ENCODE data around the gene PCDH7.

The PCDH7 gene

GRCh38 chr4:30696191-30696590 is 24.0 kb upstream of the PCDH7 start:
- H3K9me3 ChIP-seq (ENCODE audit: control insufficient read depth, insufficient read depth, low read depth, low read length) = no peaks in the 10 kb centered on the region
- H3K4me3 ChIP-seq (ENCODE audit: low read depth, low read length) = no peak overlapping the region
- H3K36me3 ChIP-seq (ENCODE audit: control insufficient read depth in 2 of 2, insufficient read depth in 1 of 2, low read length in 2 of 2) = no peaks in the 10 kb centered on the region
- no peak overlapping the region for H3K27ac ChIP-seq (ENCODE audit: extremely low read depth, low read depth, low read length)
- no peaks in the 10 kb centered on the region for H3K4me1 ChIP-seq (ENCODE audit: control insufficient read depth, insufficient read depth, low read length)
- TF ChIP-seq, protein P1, sequence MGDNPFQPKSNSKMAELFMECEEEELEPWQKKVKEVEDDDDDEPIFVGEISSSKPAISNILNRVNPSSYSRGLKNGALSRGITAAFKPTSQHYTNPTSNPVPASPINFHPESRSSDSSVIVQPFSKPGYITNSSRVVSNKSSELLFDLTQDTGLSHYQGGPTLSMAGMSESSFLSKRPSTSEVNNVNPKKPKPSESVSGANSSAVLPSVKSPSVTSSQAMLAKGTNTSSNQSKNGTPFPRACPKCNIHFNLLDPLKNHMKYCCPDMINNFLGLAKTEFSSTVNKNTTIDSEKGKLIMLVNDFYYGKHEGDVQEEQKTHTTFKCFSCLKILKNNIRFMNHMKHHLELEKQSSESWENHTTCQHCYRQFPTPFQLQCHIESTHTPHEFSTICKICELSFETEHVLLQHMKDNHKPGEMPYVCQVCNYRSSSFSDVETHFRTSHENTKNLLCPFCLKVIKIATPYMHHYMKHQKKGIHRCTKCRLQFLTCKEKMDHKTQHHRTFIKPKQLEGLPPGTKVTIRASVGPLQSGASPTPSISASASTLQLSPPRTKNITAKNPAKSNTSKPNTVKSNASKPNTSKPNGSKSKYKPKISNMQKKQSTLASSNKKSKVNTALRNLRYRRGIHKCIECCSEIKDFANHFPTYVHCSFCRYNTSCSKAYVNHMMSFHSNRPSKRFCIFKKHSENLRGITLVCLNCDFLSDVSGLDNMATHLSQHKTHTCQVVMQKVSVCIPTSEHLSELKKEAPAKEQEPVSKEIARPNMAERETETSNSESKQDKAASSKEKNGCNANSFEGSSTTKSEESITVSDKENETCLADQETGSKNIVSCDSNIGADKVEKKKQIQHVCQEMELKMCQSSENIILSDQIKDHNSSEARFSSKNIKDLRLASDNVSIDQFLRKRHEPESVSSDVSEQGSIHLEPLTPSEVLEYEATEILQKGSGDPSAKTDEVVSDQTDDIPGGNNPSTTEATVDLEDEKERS (tag by site-specific recombination; IDR thresholded peaks at IDR 0.05) = no peak
- no peak for TF ChIP-seq ZIC2 (tag by site-specific recombination; IDR thresholded peaks at IDR 0.05)
- no peak for TF ChIP-seq ZNF398 (tag by site-specific recombination; IDR thresholded peaks at IDR 0.05)
- no peak for TF ChIP-seq KLF8 (tag by site-specific recombination; IDR thresholded peaks at IDR 0.05)
- no peak for TF ChIP-seq ZNF223 (tag by site-specific recombination; IDR thresholded peaks at IDR 0.05)
- no peak for TF ChIP-seq SETDB1 (IDR thresholded peaks at IDR 0.05; ENCODE audit: insufficient read length, low read length)
- no peak for TF ChIP-seq IKZF3 (tag by site-specific recombination; IDR thresholded peaks at IDR 0.05)
- TF ChIP-seq ZNF660 (tag by site-specific recombination; IDR thresholded peaks at IDR 0.05) = no peak
- TF ChIP-seq ZNF558 (tag by site-specific recombination; IDR thresholded peaks at IDR 0.05) = no peak
- TF ChIP-seq ZBTB17 (tag by site-specific recombination; IDR thresholded peaks at IDR 0.05) = no peak
- no peak for TF ChIP-seq ZNF350 (tag by site-specific recombination; IDR thresholded peaks at IDR 0.05)
- POLR2A ChIA-PET = no interaction called here
- CTCF ChIA-PET = no interaction called here

GRCh38 chr4:30714408-30715031 is 5.6 kb upstream of the PCDH7 start:
- POLR2A ChIA-PET = no interaction called here
- CTCF ChIA-PET = interaction anchor here (0.6 to 1.6 kb wide), 7 partner anchors 11 to 1170 kb away, joined by 3 to 4 read pairs (median 3); no protein-coding TSS in a partner anchor

More at GRCh38 chr4:30714408-30715031, 5.6 kb upstream of the PCDH7 start:
- no peaks in the 10 kb centered on the region for H3K36me3 ChIP-seq (ENCODE audit: control insufficient read depth in 2 of 2, insufficient read depth in 1 of 2, low read length in 2 of 2)
- H3K27ac ChIP-seq (ENCODE audit: extremely low read depth, low read depth, low read length) = no peak overlapping the region
- TF ChIP-seq, protein P2, sequence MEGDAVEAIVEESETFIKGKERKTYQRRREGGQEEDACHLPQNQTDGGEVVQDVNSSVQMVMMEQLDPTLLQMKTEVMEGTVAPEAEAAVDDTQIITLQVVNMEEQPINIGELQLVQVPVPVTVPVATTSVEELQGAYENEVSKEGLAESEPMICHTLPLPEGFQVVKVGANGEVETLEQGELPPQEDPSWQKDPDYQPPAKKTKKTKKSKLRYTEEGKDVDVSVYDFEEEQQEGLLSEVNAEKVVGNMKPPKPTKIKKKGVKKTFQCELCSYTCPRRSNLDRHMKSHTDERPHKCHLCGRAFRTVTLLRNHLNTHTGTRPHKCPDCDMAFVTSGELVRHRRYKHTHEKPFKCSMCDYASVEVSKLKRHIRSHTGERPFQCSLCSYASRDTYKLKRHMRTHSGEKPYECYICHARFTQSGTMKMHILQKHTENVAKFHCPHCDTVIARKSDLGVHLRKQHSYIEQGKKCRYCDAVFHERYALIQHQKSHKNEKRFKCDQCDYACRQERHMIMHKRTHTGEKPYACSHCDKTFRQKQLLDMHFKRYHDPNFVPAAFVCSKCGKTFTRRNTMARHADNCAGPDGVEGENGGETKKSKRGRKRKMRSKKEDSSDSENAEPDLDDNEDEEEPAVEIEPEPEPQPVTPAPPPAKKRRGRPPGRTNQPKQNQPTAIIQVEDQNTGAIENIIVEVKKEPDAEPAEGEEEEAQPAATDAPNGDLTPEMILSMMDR (tag by site-specific recombination; IDR thresholded peaks at IDR 0.05) = peak; percentile 38; the same call in 1 of the 2 replicates
- TF ChIP-seq ZNF654 (tag by site-specific recombination; IDR thresholded peaks at IDR 0.05; ENCODE audit: low read depth) (peak; percentile 38), ZEB2 (tag by site-specific recombination; IDR thresholded peaks at IDR 0.05) (no peak), ZNF114 (tag by site-specific recombination; IDR thresholded peaks at IDR 0.05) (no peak), ZSCAN30 (tag by site-specific recombination; IDR thresholded peaks at IDR 0.05) (no peak), ZNF571 (tag by site-specific recombination; IDR thresholded peaks at IDR 0.05) (no peak), SCRT2 (tag by site-specific recombination; IDR thresholded peaks at IDR 0.05) (0 out of 2 replicates have a peak, but pooled peaks have one; percentile 10), ZNF660 (tag by site-specific recombination; IDR thresholded peaks at IDR 0.05) (0 out of 2 replicates have a peak, but pooled peaks have one; percentile 56)
- TF ChIP-seq, protein P3, sequence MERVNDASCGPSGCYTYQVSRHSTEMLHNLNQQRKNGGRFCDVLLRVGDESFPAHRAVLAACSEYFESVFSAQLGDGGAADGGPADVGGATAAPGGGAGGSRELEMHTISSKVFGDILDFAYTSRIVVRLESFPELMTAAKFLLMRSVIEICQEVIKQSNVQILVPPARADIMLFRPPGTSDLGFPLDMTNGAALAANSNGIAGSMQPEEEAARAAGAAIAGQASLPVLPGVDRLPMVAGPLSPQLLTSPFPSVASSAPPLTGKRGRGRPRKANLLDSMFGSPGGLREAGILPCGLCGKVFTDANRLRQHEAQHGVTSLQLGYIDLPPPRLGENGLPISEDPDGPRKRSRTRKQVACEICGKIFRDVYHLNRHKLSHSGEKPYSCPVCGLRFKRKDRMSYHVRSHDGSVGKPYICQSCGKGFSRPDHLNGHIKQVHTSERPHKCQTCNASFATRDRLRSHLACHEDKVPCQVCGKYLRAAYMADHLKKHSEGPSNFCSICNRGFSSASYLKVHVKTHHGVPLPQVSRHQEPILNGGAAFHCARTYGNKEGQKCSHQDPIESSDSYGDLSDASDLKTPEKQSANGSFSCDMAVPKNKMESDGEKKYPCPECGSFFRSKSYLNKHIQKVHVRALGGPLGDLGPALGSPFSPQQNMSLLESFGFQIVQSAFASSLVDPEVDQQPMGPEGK (tag by site-specific recombination; IDR thresholded peaks at IDR 0.05) = no peak
- H3K9me3 ChIP-seq (ENCODE audit: control insufficient read depth, insufficient read depth, low read depth, low read length) = no peaks in the 10 kb centered on the region
- H3K4me3 ChIP-seq (ENCODE audit: low read depth, low read length) = no peak overlapping the region
- H3K4me1 ChIP-seq (ENCODE audit: control insufficient read depth, insufficient read depth, low read length) = no peaks in the 10 kb centered on the region

All from HEK293 (cell line).